ENCODE results near the gene KPNA4.
"Not testable (repeated sequence)": the region's sequence is repeated elsewhere in the genome, so short reads cannot be mapped to it uniquely, and the experiment has no call there.

KPNA4 gene

DNA sequence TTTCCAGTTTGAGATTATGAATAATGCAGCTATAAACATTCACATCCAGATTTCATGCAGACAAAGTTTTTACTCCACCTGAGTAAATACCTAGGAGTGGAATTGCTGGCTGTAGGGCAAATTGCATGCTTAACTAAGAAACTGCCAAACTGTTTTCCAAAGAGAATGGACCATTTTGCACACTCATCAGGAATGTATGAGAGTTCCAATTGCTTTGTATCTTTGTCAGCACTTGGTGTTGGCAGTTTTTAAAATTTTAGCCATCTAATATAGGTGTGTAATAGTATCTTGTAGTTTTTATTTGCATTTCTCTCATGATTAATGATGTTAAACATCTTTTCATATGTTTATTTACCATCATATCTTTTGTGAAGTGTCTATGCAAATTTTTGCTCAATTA is 75.2 kb downstream of the KPNA4 start:
- no peak for DNase-seq (ENCODE audit: low spot score)

DNA sequence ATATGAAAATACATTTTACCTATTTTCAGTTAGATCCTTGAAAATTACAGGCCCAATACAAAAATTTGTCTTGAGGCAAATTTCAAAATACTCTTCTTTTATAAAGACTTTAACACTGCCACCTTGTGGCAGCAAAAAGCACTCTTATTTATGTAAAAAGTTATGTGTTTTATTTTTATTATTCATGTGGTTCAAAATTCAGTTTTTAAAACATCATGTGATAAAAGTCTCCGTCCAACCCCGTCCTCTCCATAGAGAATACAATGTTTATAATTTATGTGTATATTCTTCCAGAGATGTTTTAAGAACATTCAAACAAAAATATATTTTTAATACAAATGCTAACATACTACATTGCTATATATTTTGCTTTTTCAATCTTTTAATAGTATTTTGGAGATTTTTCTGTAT is 78.9 kb downstream of the KPNA4 start:
- DNase-seq (ENCODE audit: low spot score): peak; percentile 27

- DNase-seq (ENCODE audit: low spot score): no peak
These were observed 82.6 kb downstream of the KPNA4 start for GRCh38 chr3:160482796-160483195.

- DNase-seq (ENCODE audit: low spot score): no peak
These were observed 83.5 kb downstream of the KPNA4 start for GRCh38 chr3:160481856-160482255.

- no peak for DNase-seq (ENCODE audit: low spot score)
These were observed 84.4 kb downstream of the KPNA4 start for GRCh38 chr3:160480931-160481330.

- no peak for DNase-seq (ENCODE audit: low spot score)
These were observed 86.0 kb downstream of the KPNA4 start for GRCh38 chr3:160479376-160479775.

DNA sequence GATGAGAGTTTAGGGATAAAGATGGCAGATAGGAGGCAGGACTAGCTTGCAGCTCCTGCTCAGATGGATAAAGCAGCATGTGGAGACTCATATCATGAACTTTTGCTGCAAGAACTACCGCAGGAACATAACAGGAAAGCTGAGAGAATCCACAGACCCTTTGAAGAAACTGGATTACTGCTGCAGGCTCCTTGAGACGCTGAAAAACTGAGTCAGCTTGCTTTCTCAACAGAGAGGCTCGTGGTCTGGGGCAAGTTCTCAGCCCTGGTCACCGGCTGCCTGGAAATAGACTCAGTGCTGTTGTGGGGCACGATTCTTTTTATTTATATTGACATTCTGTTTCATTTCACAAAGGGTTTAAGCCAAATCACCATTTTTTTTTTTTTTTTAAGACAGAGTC is 87.0 kb downstream of the KPNA4 start:
- DNase-seq (ENCODE audit: low spot score): no peak

- DNase-seq (ENCODE audit: low spot score): no peak
These were observed 87.6 kb downstream of the KPNA4 start for GRCh38 chr3:160477750-160478149.

DNA sequence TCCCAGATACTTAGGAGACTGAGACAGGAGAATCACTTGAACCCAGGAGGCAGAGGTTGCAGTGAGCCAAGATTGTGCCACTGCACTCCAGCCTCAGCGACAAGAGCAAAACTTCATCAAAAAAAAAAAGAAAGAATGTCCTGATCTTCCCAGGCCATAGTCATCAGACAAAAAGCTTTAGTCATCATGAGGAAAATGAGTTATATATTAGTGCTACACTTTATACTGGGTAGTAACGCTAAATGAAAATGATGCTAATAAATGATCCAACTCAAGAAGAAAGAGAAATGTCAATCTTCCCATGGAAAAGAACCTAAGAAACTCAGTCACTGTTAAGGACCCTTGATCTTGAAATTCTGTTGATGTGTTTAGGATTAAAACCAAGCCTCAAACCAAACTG is 89.5 kb downstream of the KPNA4 start:
- no peak for DNase-seq (ENCODE audit: low spot score)

DNA sequence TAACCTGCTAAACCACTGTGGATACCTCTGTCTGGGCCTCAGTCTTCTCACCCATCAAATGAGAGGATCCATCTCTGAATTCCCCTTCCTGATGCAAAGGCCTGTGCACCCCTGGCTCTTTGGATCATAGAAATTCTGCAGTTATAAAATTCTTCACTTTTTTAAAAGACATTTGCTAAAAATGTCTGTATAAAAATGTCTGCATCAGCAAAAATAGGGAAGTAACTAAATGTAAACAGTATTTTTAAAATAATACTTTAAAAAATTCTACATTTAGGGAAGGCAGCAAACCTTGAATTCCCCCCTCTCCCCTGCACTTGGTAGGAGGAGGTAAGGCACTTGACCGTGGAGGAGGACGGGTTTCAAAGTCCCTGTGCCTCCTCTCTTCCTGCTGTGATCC is 90.2 kb downstream of the KPNA4 start:
- no peak for DNase-seq (ENCODE audit: low spot score)

DNA sequence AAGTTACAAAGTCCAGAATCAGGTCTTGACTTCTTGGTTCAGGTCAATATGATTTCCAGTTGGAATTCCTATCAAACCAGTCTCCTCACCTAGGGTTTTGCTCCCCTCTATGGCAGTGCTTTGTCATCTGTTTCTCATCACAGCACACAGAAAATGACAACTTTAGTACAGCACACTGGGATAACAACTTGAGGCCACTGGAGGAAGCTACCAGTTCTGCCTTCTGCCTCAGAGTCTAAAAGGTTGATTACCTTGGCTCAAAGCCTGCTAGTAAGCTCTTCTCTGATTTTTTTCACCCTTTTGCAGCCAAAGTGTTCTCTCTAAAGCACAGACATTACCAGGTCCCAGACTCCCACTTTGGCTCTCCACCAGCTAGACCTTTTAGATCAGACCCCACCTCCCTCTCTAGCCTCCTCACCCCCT is 90.9 kb downstream of the KPNA4 start:
- no peak for DNase-seq (ENCODE audit: low spot score)

GRCh38 chr3:160473978-160474377 is 91.4 kb downstream of the KPNA4 start:
- no peak for DNase-seq (ENCODE audit: low spot score)

- no peak for DNase-seq (ENCODE audit: low spot score)
These were observed 92.2 kb downstream of the KPNA4 start for GRCh38 chr3:160473221-160473620.

GRCh38 chr3:160472344-160472743 is 93.0 kb downstream of the KPNA4 start:
- DNase-seq (ENCODE audit: low spot score): no peak

- no peak for DNase-seq (ENCODE audit: low spot score)
These were observed 93.5 kb downstream of the KPNA4 start for GRCh38 chr3:160471892-160472291.

DNA sequence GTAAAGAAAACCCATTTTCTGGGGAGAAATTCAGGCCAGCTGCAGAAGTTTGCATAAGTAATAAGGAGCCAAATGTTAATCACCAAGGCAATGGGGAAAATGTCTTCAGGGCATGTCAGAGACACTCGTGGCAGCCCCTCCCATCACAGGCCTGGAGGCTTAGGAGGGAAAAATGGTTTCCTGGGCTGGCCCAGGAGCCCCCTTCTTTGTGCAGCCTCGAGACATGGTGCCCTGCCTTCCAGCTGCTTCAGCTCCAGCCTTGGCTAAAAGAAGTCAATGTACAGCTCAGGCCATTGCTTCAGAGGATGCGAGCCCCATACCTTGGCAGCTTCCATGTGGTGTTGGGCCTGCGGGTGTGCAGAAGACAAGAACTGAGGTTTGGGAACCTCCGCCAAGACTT is 95.2 kb downstream of the KPNA4 start:
- no peak for DNase-seq (ENCODE audit: low spot score)

DNA sequence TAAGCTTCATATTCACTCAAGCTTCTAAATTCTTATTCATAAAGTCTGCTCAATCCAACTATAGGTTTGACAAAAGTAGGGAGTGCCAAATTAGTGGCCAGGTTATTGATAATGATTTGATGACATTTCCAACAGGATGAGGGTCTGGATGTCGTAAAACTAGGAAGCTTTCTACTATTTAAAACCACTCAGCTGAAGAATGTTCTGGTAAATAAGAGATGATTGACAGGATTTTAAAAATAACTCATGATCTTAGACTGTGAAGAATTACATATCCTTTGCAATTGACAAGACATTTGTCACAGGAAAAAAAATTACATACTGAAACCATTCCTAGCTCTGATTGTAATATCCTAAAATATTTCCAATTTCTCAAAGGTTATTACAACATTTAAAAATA is 100.4 kb downstream of the KPNA4 start:
- no peak for DNase-seq (ENCODE audit: low spot score)

- DNase-seq (ENCODE audit: low spot score): no peak
These were observed 101.0 kb downstream of the KPNA4 start for GRCh38 chr3:160464321-160464720.

DNA sequence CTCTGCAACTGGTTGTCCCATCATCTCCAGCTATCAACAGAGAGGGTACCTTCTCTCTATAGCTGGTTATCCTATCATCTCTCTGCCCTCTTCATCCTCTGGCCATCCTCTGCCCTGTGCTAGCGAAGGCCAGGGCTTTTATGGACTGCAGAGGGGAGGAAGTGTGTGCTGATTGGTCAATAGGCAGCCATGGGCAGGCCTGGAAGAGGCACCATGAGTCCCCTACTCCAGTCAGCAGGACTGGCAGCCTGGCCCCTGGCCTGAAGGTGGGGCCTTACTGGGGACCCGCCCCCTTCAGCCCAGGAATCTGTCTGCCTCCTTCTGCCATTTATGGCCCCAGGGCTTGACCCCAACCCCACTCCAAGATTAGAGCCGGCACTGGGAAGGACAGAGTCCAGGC is 105.3 kb downstream of the KPNA4 start:
- DNase-seq (ENCODE audit: low spot score): no peak

- DNase-seq (ENCODE audit: low spot score): no peak
These were observed 105.9 kb downstream of the KPNA4 start for GRCh38 chr3:160459450-160459970.

DNA sequence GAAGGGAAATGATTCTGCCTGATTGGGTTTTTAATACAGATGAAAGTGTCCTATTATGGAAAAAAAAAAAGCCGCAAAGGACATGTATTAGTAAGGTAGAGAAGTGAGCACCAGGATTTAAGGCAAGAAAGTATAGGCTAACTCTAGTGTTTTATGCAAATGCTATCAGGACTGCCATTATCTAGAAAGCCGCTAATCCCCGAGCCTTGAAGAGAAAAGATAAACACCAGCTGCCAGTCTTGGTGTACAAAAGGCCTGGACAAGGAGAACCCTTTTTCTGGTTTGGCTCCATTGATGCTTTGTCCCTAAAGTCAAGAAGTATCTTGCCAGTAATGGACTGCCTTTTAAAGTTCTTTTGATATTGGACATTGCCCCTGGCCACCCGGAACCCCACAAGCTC is 107.2 kb downstream of the KPNA4 start:
- DNase-seq (ENCODE audit: low spot score): no peak

DNA sequence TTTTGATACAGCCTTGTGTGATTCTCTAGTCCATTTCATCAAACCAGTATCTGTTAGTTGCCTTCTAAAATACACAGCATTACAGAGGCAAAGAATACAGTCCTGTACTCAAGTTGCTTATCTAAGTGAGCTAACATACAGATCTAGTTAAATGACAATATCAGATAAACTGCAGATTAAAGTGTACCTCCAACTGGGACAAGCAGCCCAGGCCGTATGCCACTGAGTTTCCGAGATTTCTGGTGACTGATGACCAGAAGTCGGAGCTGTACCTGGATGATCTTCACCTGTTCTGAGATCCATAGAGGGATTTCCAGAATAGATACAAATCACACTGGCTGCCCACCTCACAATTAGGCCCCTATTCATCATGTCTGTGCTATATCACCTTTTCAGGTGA is 109.5 kb downstream of the KPNA4 start:
- DNase-seq (ENCODE audit: low spot score): no peak

- DNase-seq (ENCODE audit: low spot score): no peak
These were observed 110.4 kb downstream of the KPNA4 start for GRCh38 chr3:160454995-160455394.

DNA sequence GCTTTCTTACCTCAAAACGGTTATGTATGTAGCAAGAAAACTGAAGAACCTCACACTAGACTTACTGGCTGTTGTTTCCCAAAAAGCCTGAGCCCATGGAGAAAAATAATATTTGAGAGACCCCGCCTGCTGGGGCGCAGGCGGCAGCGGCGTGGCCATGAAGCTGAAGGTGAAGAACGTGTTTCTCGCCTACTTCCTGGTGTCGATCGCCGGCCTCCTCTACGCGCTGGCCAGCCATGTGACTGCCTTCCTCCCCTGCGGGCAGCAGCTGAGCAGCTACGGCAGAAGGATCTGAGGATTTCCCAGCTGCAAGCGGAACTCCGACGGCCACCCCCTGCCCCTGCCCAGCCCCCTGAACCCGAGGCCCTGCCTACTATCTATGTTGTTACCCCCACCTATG is 113.1 kb downstream of the KPNA4 start:
- not testable (repeated sequence) for DNase-seq (ENCODE audit: low spot score)

- no peak for DNase-seq (ENCODE audit: low spot score)
These were observed 113.8 kb downstream of the KPNA4 start for GRCh38 chr3:160451602-160452001.

Data from LoVo (cell line).